GM18867 (cell line): ENCODE data around the gene SLC38A7.
"Not testable (repeated sequence)": the region's sequence is repeated elsewhere in the genome, so short reads cannot be mapped to it uniquely, and the experiment has no call there.

Experiments used
- ATAC-seq: cut with Tn5 transposase; IDR thresholded peaks from one replicate; pipeline ENCODE4 v1.9.1; 2021; ENCODE audit warnings: mild to moderate bottlenecking, moderate library complexity; ENCODE audit not compliant: unreplicated experiment

Gene SLC38A7

DNA sequence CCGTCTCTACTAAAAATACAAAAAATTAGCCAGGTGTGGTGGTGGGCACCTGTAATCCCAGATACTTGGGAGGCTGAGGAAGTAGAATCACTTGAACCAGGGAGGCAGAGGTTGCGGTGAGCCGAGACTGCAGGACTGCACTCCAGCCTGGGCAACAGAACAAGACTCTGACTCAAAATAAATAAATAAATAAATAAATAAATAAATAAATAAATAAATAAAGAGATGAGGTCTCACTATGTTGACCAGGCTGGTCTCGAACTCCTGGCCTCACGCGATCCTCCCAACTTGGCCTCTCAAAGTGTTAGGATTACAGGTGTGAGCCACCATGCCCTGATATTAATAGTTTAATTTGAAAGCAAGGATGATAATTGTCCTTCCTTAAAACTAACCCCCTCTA, 47.5 kb downstream of the SLC38A7 start:
- ATAC-seq: not testable (repeated sequence)

GRCh38 chr16:58636466-58636865, 48.1 kb downstream of the SLC38A7 start:
- ATAC-seq: no peak

- ATAC-seq: no peak
These were observed 49.1 kb downstream of the SLC38A7 start for GRCh38 chr16:58635502-58635901.

DNA sequence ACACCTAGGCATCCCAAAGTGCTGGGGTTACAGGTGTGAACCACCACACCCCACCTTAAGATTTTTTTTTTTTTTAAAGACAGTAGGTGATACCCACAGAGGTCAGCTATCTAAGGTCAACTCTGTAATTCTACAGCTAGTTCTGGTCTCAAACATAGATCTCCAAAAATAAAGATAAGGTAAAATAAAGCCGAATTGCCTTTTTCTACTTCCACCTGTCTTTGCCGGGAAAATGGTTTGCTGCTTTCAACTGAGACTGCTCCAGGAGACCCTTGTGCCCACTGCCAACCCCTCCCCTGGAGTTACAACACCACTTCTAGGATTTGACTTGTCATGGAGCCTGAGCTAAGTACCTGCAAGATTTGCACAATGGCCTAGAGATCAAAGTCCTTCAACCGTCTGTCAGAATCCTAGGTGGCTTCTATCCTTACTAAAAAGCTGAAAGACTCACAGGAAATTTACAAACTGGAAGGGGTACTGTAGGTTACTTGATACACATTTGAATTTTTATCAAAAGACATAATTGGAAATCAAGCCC, 50.2 kb downstream of the SLC38A7 start:
- no peak for ATAC-seq

DNA sequence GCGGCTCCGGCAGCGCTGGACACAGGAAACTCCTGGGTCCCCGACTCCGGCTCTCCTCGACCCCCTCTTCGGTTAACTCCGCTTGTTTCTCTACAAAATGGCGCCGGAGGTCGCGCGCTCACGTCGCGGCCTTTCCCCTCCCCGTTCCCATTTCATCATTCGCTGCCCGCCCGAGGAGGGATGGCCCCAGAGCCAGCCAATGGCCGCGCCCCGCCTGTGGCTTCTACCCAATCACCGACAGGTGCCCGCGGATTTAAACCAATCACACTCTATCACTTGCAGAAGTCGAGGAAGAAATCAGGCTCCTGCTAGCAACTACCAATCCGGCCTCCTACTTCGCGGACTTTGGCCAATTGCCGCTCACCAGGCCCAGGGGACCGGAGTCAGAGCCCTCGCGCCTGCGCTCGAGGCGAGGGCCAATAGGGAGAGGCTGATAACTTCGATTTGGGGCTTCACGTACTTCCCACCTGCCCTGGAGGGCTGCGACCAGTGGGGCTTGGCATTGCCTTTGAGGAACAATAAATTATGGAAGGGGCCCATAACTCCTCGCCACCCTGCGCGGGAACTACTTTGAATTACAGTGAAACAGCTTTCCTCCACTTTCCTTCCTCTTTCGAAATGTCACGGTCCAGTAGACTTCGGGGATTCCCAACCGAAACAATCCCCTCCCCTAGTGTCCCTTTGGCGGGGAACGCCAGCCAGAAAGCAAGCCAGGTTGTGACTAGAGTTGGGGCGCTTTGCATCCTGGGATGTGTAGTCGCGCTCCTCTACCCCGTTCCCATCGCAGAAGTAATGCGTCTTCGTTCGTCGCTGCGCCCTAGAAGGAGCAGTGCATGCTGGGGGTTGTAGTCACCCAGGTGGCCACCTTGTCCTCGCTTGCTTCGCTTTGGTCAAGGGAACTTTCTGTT, 54.6 kb downstream of the SLC38A7 start, which contains the start of gene CNOT1:
TSS of gene CNOT1 (minus strand) at position 94 of the 908 bp plus-strand sequence. CDS start 30,489 bp downstream, outside the sequence.
- peak; percentile 89 for ATAC-seq

DNA sequence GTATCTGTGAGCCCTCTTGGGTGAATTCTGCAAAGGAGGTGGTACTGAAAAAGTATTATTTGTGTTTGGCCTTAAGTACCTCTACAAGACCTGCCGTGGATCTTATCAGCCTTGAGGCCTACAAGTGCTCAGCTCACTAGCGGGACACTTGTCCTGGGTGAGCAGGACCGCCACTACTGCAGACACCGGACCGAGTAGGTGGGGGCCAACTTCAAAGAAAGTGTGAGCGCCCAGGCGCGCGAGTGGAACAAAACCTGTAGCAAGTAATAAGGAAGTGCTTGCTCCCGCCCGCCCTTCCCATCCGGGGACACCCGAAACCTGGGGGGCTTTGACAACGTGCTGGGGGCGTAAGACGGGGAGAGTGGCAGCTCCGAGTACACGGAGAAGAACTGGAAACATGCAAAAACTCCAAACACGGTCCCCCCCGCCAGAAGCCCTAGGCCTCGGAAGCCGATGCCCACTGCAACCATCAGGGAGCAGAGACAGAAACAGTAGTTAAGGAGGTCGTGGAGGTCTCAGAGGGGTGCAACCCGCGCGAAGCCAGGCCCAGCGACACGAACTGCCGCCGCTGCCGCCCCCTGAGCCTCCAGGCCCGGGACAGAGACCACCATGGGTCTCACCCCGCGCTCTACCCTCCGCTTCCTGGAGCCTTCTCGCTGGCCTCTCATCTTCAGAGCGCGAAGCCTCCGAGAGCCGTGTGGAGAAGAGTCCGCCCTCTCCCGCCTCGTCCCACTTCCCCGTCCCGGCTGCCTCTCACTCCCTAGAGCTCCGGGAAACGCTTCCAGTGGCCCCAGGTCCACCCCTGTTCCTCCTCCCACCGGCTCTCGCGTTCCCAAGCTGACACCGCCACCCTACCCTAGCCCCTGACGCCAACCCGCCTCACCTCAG, 55.5 kb downstream of the SLC38A7 start:
- peak; percentile 2 for ATAC-seq

- ATAC-seq: no peak
These were observed 60.4 kb downstream of the SLC38A7 start for GRCh38 chr16:58624209-58624608.

DNA sequence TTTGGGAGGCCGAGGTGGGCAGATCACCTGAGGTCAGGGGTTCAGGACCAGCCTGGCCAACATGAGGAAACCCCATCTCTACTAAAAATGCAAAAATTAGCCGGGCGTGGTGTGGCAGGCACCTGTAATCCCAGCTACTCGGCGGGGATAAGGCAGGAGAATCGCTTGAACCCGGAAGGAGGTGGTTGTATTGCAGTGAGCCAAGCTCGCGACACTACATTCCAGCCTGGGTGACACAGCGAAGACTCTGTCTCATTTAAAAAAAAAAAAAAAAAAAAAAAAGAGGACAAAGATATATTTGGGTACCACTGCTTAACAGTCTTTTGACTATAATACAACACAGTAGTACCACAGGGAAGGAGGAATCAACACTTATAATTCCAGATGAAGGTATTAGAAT, 64.2 kb downstream of the SLC38A7 start:
- no peak for ATAC-seq

DNA sequence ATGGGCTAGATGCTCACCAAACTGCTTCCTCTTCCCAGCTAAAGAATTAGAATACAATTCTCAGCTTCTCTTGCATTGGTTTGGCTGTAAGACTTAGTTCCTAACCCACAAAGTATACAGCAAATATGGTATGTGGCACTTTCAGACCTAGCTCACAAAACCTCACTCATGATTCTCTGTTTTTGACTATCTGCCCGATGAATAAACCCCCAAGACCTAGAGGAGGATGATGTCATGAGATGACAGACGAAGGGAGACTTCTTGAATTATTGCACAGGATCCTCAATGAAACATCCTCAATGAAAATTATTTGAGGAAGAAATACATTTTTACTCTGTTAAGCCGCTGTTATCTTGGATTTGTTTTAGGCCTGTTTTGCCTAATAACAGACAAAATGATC, 69.3 kb downstream of the SLC38A7 start:
- no peak for ATAC-seq
